Activated naive CD8-positive, alpha-beta T cell treated with anti-CD3 and anti-CD28 coated beads for 36 hours (primary cell): Measurements from ENCODE around the gene GRHL1. TPM values are rescaled to one million over a fixed set of nuclear protein-coding genes. Genes with fewer than 3 reads are reported as not detected.

ENCODE experiments used
- DNase-seq: peaks from one replicate; pipeline ENCODE4 v3.0.0; 2021
- H3K27ac Mint-ChIP-seq: one replicate; pipeline ENCODE4 v1.8.0; 2022; ENCODE audit warnings: mild to moderate bottlenecking, moderate library complexity, mixed read lengths
- H3K27me3 Mint-ChIP-seq: one replicate; pipeline ENCODE4 v1.8.0; 2022; ENCODE audit warnings: mild to moderate bottlenecking, mixed read lengths
- H3K36me3 Mint-ChIP-seq: one replicate; pipeline ENCODE4 v1.8.0; 2021; ENCODE audit warnings: mild to moderate bottlenecking, mixed read lengths
- H3K4me1 Mint-ChIP-seq: one replicate; pipeline ENCODE4 v1.8.0; 2021; ENCODE audit warnings: mixed read lengths
- H3K4me3 Mint-ChIP-seq: one replicate; pipeline ENCODE4 v1.8.0; 2022; ENCODE audit warnings: mild to moderate bottlenecking, moderate library complexity, mixed read lengths
- H3K9me3 Mint-ChIP-seq: one replicate; pipeline ENCODE4 v1.8.0; 2022; ENCODE audit warnings: mixed read lengths
- total RNA-seq, 2 experiments: library from RNA; stranded (reverse); gene quantifications; one replicate each; pipeline ENCODE4 v1.2.3, GENCODE V29; 2021

GRHL1 gene
- total RNA-seq, 2 experiments from 2014 or later = 0.49 to 0.76 TPM

GRCh38 chr2:9975328-9975727, 23.8 kb downstream of the GRHL1 start:
- H3K4me3 Mint-ChIP-seq = no peak overlapping the region
- no peak for DNase-seq
- no peaks in the 10 kb centered on the region for H3K9me3 Mint-ChIP-seq
- H3K27me3 Mint-ChIP-seq = peaks cover 14% of the 10 kb centered on the region
- peaks cover 8% of the 10 kb centered on the region for H3K36me3 Mint-ChIP-seq
- H3K27ac Mint-ChIP-seq = no peak overlapping the region
- peaks cover 40% of the 10 kb centered on the region for H3K4me1 Mint-ChIP-seq

GRCh38 chr2:9975805-9976447, 24.4 kb downstream of the GRHL1 start:
- Mint-ChIP-seq H3K36me3 (peaks cover 8% of the 10 kb centered on the region), H3K4me1 (peaks cover 45% of the 10 kb centered on the region), H3K27ac (peak overlapping the region; percentile 26), H3K27me3 (peaks cover 20% of the 10 kb centered on the region), H3K4me3 (no peak overlapping the region), H3K9me3 (no peaks in the 10 kb centered on the region)
- DNase-seq = peak; percentile 50

GRCh38 chr2:9979977-9980376, 28.5 kb downstream of the GRHL1 start:
- H3K9me3 Mint-ChIP-seq = no peaks in the 10 kb centered on the region
- H3K4me1 Mint-ChIP-seq = peaks cover 34% of the 10 kb centered on the region
- H3K4me3 Mint-ChIP-seq = no peak overlapping the region
- peaks cover 26% of the 10 kb centered on the region for H3K27me3 Mint-ChIP-seq
- H3K36me3 Mint-ChIP-seq = peaks cover 8% of the 10 kb centered on the region
- peak; percentile 31 for DNase-seq
- peak overlapping the region; percentile 50 for H3K27ac Mint-ChIP-seq

- Mint-ChIP-seq H3K27ac (no peak overlapping the region), H3K36me3 (peaks cover 8% of the 10 kb centered on the region), H3K9me3 (no peaks in the 10 kb centered on the region), H3K27me3 (peaks cover 26% of the 10 kb centered on the region), H3K4me1 (peaks cover 34% of the 10 kb centered on the region), H3K4me3 (no peak overlapping the region)
- DNase-seq = no peak
These were observed 29.0 kb downstream of the GRHL1 start for GRCh38 chr2:9980520-9980919.

- Mint-ChIP-seq H3K4me3 (no peak overlapping the region), H3K27me3 (peaks cover 26% of the 10 kb centered on the region), H3K27ac (no peak overlapping the region), H3K4me1 (peaks cover 24% of the 10 kb centered on the region), H3K36me3 (peaks cover 4% of the 10 kb centered on the region), H3K9me3 (no peaks in the 10 kb centered on the region)
- DNase-seq = no peak
These were observed 30.2 kb downstream of the GRHL1 start for GRCh38 chr2:9981655-9982054.

GRCh38 chr2:9982248-9982647, 30.8 kb downstream of the GRHL1 start:
- no peaks in the 10 kb centered on the region for H3K36me3 Mint-ChIP-seq
- no peaks in the 10 kb centered on the region for H3K9me3 Mint-ChIP-seq
- DNase-seq = no peak
- H3K27ac Mint-ChIP-seq = no peak overlapping the region
- no peak overlapping the region for H3K4me3 Mint-ChIP-seq
- peaks cover 21% of the 10 kb centered on the region for H3K4me1 Mint-ChIP-seq
- H3K27me3 Mint-ChIP-seq = peaks cover 26% of the 10 kb centered on the region

- no peak for DNase-seq
- H3K27ac Mint-ChIP-seq = no peak overlapping the region
- peaks cover 26% of the 10 kb centered on the region for H3K27me3 Mint-ChIP-seq
- no peaks in the 10 kb centered on the region for H3K9me3 Mint-ChIP-seq
- no peak overlapping the region for H3K4me3 Mint-ChIP-seq
- no peaks in the 10 kb centered on the region for H3K36me3 Mint-ChIP-seq
- H3K4me1 Mint-ChIP-seq = peaks cover 19% of the 10 kb centered on the region
These were observed 31.4 kb downstream of the GRHL1 start for GRCh38 chr2:9982891-9983290.

GRCh38 chr2:9983401-9984216, 32.1 kb downstream of the GRHL1 start:
- Mint-ChIP-seq H3K36me3 (no peaks in the 10 kb centered on the region), H3K9me3 (no peaks in the 10 kb centered on the region), H3K27ac (no peak overlapping the region), H3K4me1 (peaks cover 14% of the 10 kb centered on the region), H3K4me3 (no peak overlapping the region), H3K27me3 (peaks cover 26% of the 10 kb centered on the region)
- no peak for DNase-seq

- H3K9me3 Mint-ChIP-seq = no peaks in the 10 kb centered on the region
- no peak overlapping the region for H3K4me3 Mint-ChIP-seq
- H3K4me1 Mint-ChIP-seq = peaks cover 14% of the 10 kb centered on the region
- H3K27ac Mint-ChIP-seq = no peak overlapping the region
- peaks cover 26% of the 10 kb centered on the region for H3K27me3 Mint-ChIP-seq
- H3K36me3 Mint-ChIP-seq = no peaks in the 10 kb centered on the region
- DNase-seq = peak; percentile 21
These were observed 32.8 kb downstream of the GRHL1 start for GRCh38 chr2:9984217-9984739.

- no peak overlapping the region for H3K4me3 Mint-ChIP-seq
- DNase-seq = no peak
- H3K27me3 Mint-ChIP-seq = peaks cover 23% of the 10 kb centered on the region
- H3K4me1 Mint-ChIP-seq = peaks cover 13% of the 10 kb centered on the region
- no peaks in the 10 kb centered on the region for H3K9me3 Mint-ChIP-seq
- H3K27ac Mint-ChIP-seq = no peak overlapping the region
- H3K36me3 Mint-ChIP-seq = no peaks in the 10 kb centered on the region
These were observed 33.5 kb downstream of the GRHL1 start for GRCh38 chr2:9984871-9985480.

- Mint-ChIP-seq H3K27me3 (peaks cover 17% of the 10 kb centered on the region), H3K27ac (no peak overlapping the region), H3K36me3 (no peaks in the 10 kb centered on the region), H3K9me3 (no peaks in the 10 kb centered on the region), H3K4me3 (no peak overlapping the region), H3K4me1 (peaks cover 7% of the 10 kb centered on the region)
- no peak for DNase-seq
These were observed 34.2 kb downstream of the GRHL1 start for GRCh38 chr2:9985531-9986328.

- no peak overlapping the region for H3K27ac Mint-ChIP-seq
These were observed 36.8 kb downstream of the GRHL1 start for GRCh38 chr2:9988320-9988719.

GRCh38 chr2:9990736-9991135, 39.2 kb downstream of the GRHL1 start:
- peaks cover 8% of the 10 kb centered on the region for H3K27me3 Mint-ChIP-seq

More at GRCh38 chr2:9988320-9988719, 36.8 kb downstream of the GRHL1 start:
- Mint-ChIP-seq H3K4me3 (no peak overlapping the region), H3K27me3 (peaks cover 11% of the 10 kb centered on the region), H3K9me3 (no peaks in the 10 kb centered on the region), H3K36me3 (no peaks in the 10 kb centered on the region), H3K4me1 (peaks cover 6% of the 10 kb centered on the region)
- DNase-seq = no peak

GRCh38 chr2:9991221-9991620, 39.7 kb downstream of the GRHL1 start:
- H3K9me3 Mint-ChIP-seq = no peaks in the 10 kb centered on the region
- DNase-seq = no peak
- no peaks in the 10 kb centered on the region for H3K36me3 Mint-ChIP-seq
- H3K4me1 Mint-ChIP-seq = peaks cover 4% of the 10 kb centered on the region
- no peak overlapping the region for H3K27ac Mint-ChIP-seq
- H3K27me3 Mint-ChIP-seq = peaks cover 8% of the 10 kb centered on the region
- no peak overlapping the region for H3K4me3 Mint-ChIP-seq

More at GRCh38 chr2:9990736-9991135, 39.2 kb downstream of the GRHL1 start:
- Mint-ChIP-seq H3K36me3 (no peaks in the 10 kb centered on the region), H3K4me1 (peaks cover 4% of the 10 kb centered on the region), H3K27ac (no peak overlapping the region), H3K9me3 (no peaks in the 10 kb centered on the region), H3K4me3 (no peak overlapping the region)
- no peak for DNase-seq
